Measurements from ENCODE around the gene STOX1.

STOX1 gene

GRCh38 chr10:68826764-68827591, at the start of gene STOX1:
Gene STOX1, plus strand, starts transcription at chr10:68827531. Its CDS starts 93 bp downstream, at chr10:68827624.
- peak; percentile 39 for DNase-seq (ENCODE audit: low read depth)
- peak within 1 kb of the TSS; percentile 50 for H3K4me3 ChIP-seq (ENCODE audit: control insufficient read depth, low read depth, low read length)
- TF ChIP-seq CTCF (conservative IDR thresholded peaks at IDR 0.05; ENCODE audit: control insufficient read depth, insufficient read depth, low read depth, low read length), result no peak

- DNase-seq (ENCODE audit: low read depth), result no peak
- H3K4me3 ChIP-seq (ENCODE audit: control insufficient read depth, low read depth, low read length), result no peak overlapping the region
- TF ChIP-seq CTCF (conservative IDR thresholded peaks at IDR 0.05; ENCODE audit: control insufficient read depth, insufficient read depth, low read depth, low read length), result no peak
Measured at GRCh38 chr10:68781613-68782574, 45.4 kb upstream of the STOX1 start.

- no peak for TF ChIP-seq CTCF (conservative IDR thresholded peaks at IDR 0.05; ENCODE audit: control insufficient read depth, insufficient read depth, low read depth, low read length)
- no peak overlapping the region for H3K4me3 ChIP-seq (ENCODE audit: control insufficient read depth, low read depth, low read length)
- peak; percentile 45 for DNase-seq (ENCODE audit: low read depth)
Measured at GRCh38 chr10:68784476-68784875, 42.9 kb upstream of the STOX1 start.

GRCh38 chr10:68787813-68788212, 39.5 kb upstream of the STOX1 start:
- DNase-seq (ENCODE audit: low read depth), result no peak
- no peak overlapping the region for H3K4me3 ChIP-seq (ENCODE audit: control insufficient read depth, low read depth, low read length)
- no peak for TF ChIP-seq CTCF (conservative IDR thresholded peaks at IDR 0.05; ENCODE audit: control insufficient read depth, insufficient read depth, low read depth, low read length)

- DNase-seq (ENCODE audit: low read depth), result no peak
- no peak overlapping the region for H3K4me3 ChIP-seq (ENCODE audit: control insufficient read depth, low read depth, low read length)
- TF ChIP-seq CTCF (conservative IDR thresholded peaks at IDR 0.05; ENCODE audit: control insufficient read depth, insufficient read depth, low read depth, low read length), result no peak
Measured at GRCh38 chr10:68790476-68790875, 36.9 kb upstream of the STOX1 start.

GRCh38 chr10:68792115-68792514, 35.2 kb upstream of the STOX1 start:
- TF ChIP-seq CTCF (conservative IDR thresholded peaks at IDR 0.05; ENCODE audit: control insufficient read depth, insufficient read depth, low read depth, low read length), result peak; percentile 16
- no peak overlapping the region for H3K4me3 ChIP-seq (ENCODE audit: control insufficient read depth, low read depth, low read length)
- DNase-seq (ENCODE audit: low read depth), result peak; percentile 33
